Measurements from ENCODE around the gene PDZD7. TPM values are rescaled to one million over a fixed set of nuclear protein-coding genes. Genes with fewer than 3 reads are reported as not detected.

The PDZD7 gene
- total and polyA plus RNA-seq, 2 of the 8 experiments (the other 6 are each of a cell fraction or from before 2014, with no cell fraction given) = 0.88 to 1.6 TPM

- TF ChIP-seq POU5F1 (IDR thresholded peaks at IDR 0.05; ENCODE audit: low read depth, low read length) (no peak), SIRT6 (IDR thresholded peaks at IDR 0.05; ENCODE audit: low read length) (no peak), MAX (IDR thresholded peaks at IDR 0.05) (no peak)
Observed at GRCh38 chr10:101054351-101054750, 23.4 kb upstream of the PDZD7 start (continued).

Data from H1 (cell line).